Cardiac muscle cell (in vitro differentiated cells and primary cell): ENCODE data around the gene MAP7D2. TPM values are rescaled to one million over a fixed set of nuclear protein-coding genes. Genes with fewer than 3 reads are reported as not detected.

Source experiments
- DNase-seq, 2 donors: peaks; one replicate each; pipeline versions ENCODE4 v3.0.0 to v3.0.0-alpha.2; 2010 to 2017; ENCODE audit warnings: low read depth in 1 of 2, low spot score in 1 of 2
- H3K27ac ChIP-seq: fragments of 200-600 bp; sonication (generic); 2 replicates; pipeline ENCODE4 v1.5.1; 2016
- H3K27me3 ChIP-seq: fragments of 200-600 bp; sonication (generic); 2 replicates; pipeline ENCODE4 v1.6.0; 2016; ENCODE audit warnings: control low read depth
- H3K36me3 ChIP-seq: fragments of 200-600 bp; sonication (generic); 2 replicates; pipeline ENCODE4 v1.5.1; 2016; ENCODE audit warnings: control low read depth
- H3K4me1 ChIP-seq: fragments of 200-600 bp; sonication (generic); 2 replicates; pipeline ENCODE4 v1.8.1; 2017; ENCODE audit warnings: low read depth, mild to moderate bottlenecking, mixed run types
- H3K4me3 ChIP-seq: fragments of 200-600 bp; sonication (generic); 2 replicates; pipeline ENCODE4 v1.5.1; 2016; ENCODE audit warnings: mild to moderate bottlenecking
- H3K9me3 ChIP-seq: fragments of 200-600 bp; sonication (generic); 2 replicates; pipeline ENCODE4 v1.5.1; 2017; ENCODE audit warnings: low read depth, mild to moderate bottlenecking, control low read depth
- CTCF ChIP-seq: IDR thresholded peaks from 2 replicates; pipeline ENCODE4 v1.5.1; 2012; ENCODE audit warnings: low read depth, mild to moderate bottlenecking, low read length
- polyA plus RNA-seq: library from polyadenylated mRNA; unstranded; fragments of >200 nt; fragmentation: Nextera tagmentation; extraction: Ambion mirVana; gene quantifications from 2 replicates; pipeline ENCODE4 v1.2.1, GENCODE V29; 2016
- total RNA-seq: library from RNA; depleted of rRNA; stranded (reverse); fragments of >200 nt; gene quantifications from 2 replicates; pipeline ENCODE4 v1.2.3, GENCODE V29; 2016

Gene MAP7D2
- total and polyA plus RNA-seq, 2 experiments from 2014 or later, result 0.05 to 0.36 TPM

GRCh38 chrX:20007962-20008622, 108.6 kb downstream of the MAP7D2 start:
- no peak for DNase-seq
- no peak for TF ChIP-seq CTCF
- Histone ChIP-seq H3K4me1 (no peaks in the 10 kb centered on the region), H3K36me3 (no peaks in the 10 kb centered on the region), H3K4me3 (no peak overlapping the region), H3K27me3 (no peaks in the 10 kb centered on the region), H3K27ac (no peak overlapping the region), H3K9me3 (no peaks in the 10 kb centered on the region)

- no peaks in the 10 kb centered on the region for H3K27me3 ChIP-seq
- no peaks in the 10 kb centered on the region for H3K36me3 ChIP-seq
- H3K4me3 ChIP-seq, result no peak overlapping the region
- no peaks in the 10 kb centered on the region for H3K4me1 ChIP-seq
- DNase-seq, result no peak
- H3K27ac ChIP-seq, result no peak overlapping the region
- H3K9me3 ChIP-seq, result no peaks in the 10 kb centered on the region
- TF ChIP-seq CTCF, result no peak
Measured at GRCh38 chrX:20005883-20006282, 110.8 kb downstream of the MAP7D2 start.

GRCh38 chrX:20001588-20001987, 115.1 kb downstream of the MAP7D2 start:
- TF ChIP-seq CTCF, result no peak
- Histone ChIP-seq H3K27ac (no peak overlapping the region), H3K4me1 (no peaks in the 10 kb centered on the region), H3K27me3 (no peaks in the 10 kb centered on the region), H3K9me3 (no peaks in the 10 kb centered on the region), H3K4me3 (no peak overlapping the region), H3K36me3 (no peaks in the 10 kb centered on the region)
- DNase-seq, result no peak

- Histone ChIP-seq H3K27ac (no peak overlapping the region), H3K9me3 (no peaks in the 10 kb centered on the region), H3K36me3 (no peaks in the 10 kb centered on the region), H3K27me3 (no peaks in the 10 kb centered on the region), H3K4me3 (no peak overlapping the region), H3K4me1 (no peaks in the 10 kb centered on the region)
- DNase-seq, result no peak
- TF ChIP-seq CTCF, result no peak
Measured at GRCh38 chrX:19991350-19991718, 125.4 kb downstream of the MAP7D2 start.

GRCh38 chrX:19990556-19991349, 126.0 kb downstream of the MAP7D2 start, which contains the start of gene BCLAF3:
Gene BCLAF3 (minus strand): TSS chrX:19991061. CDS start chrX:19970264, 20,797 bp downstream.
- peak; percentile 72 for TF ChIP-seq CTCF
- Histone ChIP-seq H3K9me3 (no peaks in the 10 kb centered on the region), H3K36me3 (no peaks in the 10 kb centered on the region), H3K4me1 (no peaks in the 10 kb centered on the region), H3K4me3 (peak within 1 kb of the TSS; percentile 78), H3K27ac (no peak within 1 kb of the TSS), H3K27me3 (no peaks in the 10 kb centered on the region)
- DNase-seq, result peak; percentile 91
